Measurements from ENCODE around the gene PA2G4. TPM values are rescaled to one million over a fixed set of nuclear protein-coding genes. Genes with fewer than 3 reads are reported as not detected.

PA2G4 gene
- total RNA-seq, 1 experiment from 2014 or later: 406 TPM

DNA sequence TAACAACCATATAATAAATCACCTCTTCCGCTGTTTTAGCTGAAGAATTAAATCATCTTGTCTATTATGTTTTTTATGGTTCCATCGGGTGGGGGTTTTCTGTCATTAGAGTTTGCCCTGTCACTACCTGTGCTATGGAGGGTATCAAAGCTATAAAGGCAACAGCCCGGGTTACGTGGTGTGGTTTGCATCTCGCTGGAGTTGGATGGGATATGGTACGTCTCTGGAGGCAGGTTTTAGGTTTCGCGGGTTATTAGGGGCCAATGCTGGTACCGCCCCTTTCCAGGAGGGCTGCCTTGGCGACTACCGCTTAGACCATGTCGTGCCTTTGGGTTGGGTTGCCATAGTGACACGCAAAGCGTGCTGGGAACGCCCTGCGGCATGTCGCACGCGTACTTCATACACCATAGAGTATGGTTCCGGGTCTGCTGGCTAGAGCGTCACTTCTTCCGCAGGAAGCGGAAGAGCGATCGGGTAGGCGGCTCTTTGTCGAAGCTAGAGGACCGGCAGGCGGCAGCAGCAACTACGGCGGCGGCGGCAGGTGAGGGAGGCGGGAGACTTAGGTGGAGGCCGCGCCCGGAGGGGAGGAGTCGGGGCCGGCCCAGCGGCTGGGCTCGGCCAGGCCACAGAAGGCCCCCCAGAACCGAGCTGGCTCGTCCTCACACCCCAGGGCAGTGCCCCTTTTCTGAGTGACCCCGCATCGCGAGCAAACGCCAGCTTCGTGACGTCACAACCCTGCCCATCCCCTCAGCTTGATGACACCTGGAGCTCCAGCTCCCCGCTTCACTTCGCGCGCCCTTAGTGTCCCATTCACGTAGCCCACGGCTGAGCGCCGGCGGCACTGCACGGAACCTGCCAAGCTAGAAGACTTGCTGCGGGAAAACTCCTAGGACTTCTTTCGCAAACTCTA lies 13.7 kb downstream of the PA2G4 start, which contains the start of gene ZC3H10:
Gene ZC3H10, plus strand, starts transcription at position 489 of the 910 bp plus-strand sequence. CDS start 2,297 bp downstream, outside the sequence.
- Histone ChIP-seq H2AFZ (ENCODE audit: low read length) (peak within 1 kb of the TSS; percentile 82), H3K4me1 (ENCODE audit: insufficient read depth, low read length) (peaks cover 27% of the 10 kb centered on the region), H3K4me3 (ENCODE audit: low read length) (peak within 1 kb of the TSS; percentile 96), H3F3A (ENCODE audit: low read length, unreplicated experiment) (peaks cover 8% of the 10 kb centered on the region), H3K79me2 (ENCODE audit: low read length) (peaks cover 33% of the 10 kb centered on the region), H3K27me3 (ENCODE audit: low read length) (no peaks in the 10 kb centered on the region), H3K9me3 (ENCODE audit: low read length) (no peaks in the 10 kb centered on the region), H3K36me3 (ENCODE audit: low read depth, low read length) (peaks cover 13% of the 10 kb centered on the region), H3K9ac (ENCODE audit: low read length) (peak within 1 kb of the TSS; percentile 99), H3K9me2 (replicated peaks; ENCODE audit: low read length) (no peaks in the 10 kb centered on the region), H4K20me1 (ENCODE audit: low read length) (no peaks in the 10 kb centered on the region), H3K4me2 (ENCODE audit: low read length) (peak within 1 kb of the TSS; percentile 94), H3K27ac (ENCODE audit: low read length) (peak within 1 kb of the TSS; percentile 90)
- ChIA-PET CTCF (interaction anchor here (0.5 to 2.9 kb wide), 9 partner anchors 10 to 1910 kb away, joined by 3 to 37 read pairs (median 5); partner anchors contain the start of genes ESYT1, MYL6, PA2G4 and SMARCC2), POLR2A (ENCODE audit: unreplicated experiment) (interaction anchor here (0.6 to 1.4 kb wide), 6 partner anchors 10 to 607 kb away, joined by 3 to 14 read pairs (median 6); partner anchors contain the start of genes ESYT1, PA2G4 and SMARCC2)
- intact Hi-C loops (cut with micrococcal nuclease): loop anchor here (5.0 kb wide), 3 partner anchors 39 to 71 kb away; partner anchors contain the start of gene MYL6
- DNase-seq (peak; percentile 100), ATAC-seq (peak; percentile 77)
- no peak for TF ChIP-seq EZH2 (IDR thresholded peaks at IDR 0.05; ENCODE audit: low read length, unreplicated experiment)
- TF ChIP-seq, protein P1, sequence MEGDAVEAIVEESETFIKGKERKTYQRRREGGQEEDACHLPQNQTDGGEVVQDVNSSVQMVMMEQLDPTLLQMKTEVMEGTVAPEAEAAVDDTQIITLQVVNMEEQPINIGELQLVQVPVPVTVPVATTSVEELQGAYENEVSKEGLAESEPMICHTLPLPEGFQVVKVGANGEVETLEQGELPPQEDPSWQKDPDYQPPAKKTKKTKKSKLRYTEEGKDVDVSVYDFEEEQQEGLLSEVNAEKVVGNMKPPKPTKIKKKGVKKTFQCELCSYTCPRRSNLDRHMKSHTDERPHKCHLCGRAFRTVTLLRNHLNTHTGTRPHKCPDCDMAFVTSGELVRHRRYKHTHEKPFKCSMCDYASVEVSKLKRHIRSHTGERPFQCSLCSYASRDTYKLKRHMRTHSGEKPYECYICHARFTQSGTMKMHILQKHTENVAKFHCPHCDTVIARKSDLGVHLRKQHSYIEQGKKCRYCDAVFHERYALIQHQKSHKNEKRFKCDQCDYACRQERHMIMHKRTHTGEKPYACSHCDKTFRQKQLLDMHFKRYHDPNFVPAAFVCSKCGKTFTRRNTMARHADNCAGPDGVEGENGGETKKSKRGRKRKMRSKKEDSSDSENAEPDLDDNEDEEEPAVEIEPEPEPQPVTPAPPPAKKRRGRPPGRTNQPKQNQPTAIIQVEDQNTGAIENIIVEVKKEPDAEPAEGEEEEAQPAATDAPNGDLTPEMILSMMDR (conservative IDR thresholded peaks at IDR 0.05; ENCODE audit: low read depth, low read length): peak; percentile 51
- BruUV-seq (replicated peaks): no TSS peak

DNA sequence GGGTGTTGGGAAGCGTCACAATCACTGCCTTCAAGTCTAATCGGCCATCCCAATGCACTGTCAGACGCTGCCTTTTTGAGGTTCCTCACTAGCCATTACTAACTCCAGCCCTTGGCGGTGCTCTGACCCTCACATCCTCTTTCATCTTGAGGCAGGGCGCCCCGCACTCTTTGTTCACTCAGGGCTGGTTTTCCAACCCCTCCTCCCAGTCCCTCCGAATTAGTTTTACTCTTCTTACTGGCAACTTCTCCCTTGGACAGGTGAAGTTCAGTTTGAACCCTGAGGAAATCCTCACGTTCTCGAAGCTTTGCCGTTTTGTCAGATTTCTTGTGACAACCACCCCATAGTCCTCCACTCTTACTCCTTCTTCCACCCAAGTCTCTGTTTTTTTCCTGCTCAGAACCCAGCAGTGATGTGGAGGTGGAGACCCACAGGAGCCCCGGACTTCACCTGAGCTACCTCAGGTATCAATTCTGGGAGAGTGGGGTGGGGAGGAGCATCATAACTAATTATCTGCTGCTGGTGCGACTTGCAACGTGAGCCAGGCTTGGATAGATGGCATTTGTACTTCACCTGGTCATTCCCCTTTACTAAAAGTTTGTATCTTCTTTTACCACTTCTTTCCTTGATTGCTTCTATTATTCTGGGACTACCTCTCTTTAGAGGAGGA lies 14.5 kb downstream of the PA2G4 start:
- intact Hi-C loops (cut with micrococcal nuclease): loop anchor here (1.0 to 5.0 kb wide), 5 partner anchors 38 to 105 kb away; partner anchors contain the start of genes MYL6, NABP2 and SMARCC2
- TF ChIP-seq EZH2phosphoT487 (IDR thresholded peaks at IDR 0.05; ENCODE audit: borderline replicate concordance, low read length) (no peak), EZH2 (IDR thresholded peaks at IDR 0.05; ENCODE audit: low read length, unreplicated experiment) (no peak)
- TF ChIP-seq, protein P1 (conservative IDR thresholded peaks at IDR 0.05; ENCODE audit: low read depth, low read length): no peak
- Histone ChIP-seq H3K9me3 (ENCODE audit: low read length) (no peaks in the 10 kb centered on the region), H3K9ac (ENCODE audit: low read length) (peak overlapping the region; percentile 78), H4K20me1 (ENCODE audit: low read length) (no peaks in the 10 kb centered on the region), H3K36me3 (ENCODE audit: low read depth, low read length) (peaks cover 5% of the 10 kb centered on the region), H3K4me2 (ENCODE audit: low read length) (peak overlapping the region; percentile 94), H3F3A (ENCODE audit: low read length, unreplicated experiment) (peaks cover 8% of the 10 kb centered on the region), H3K27me3 (ENCODE audit: low read length) (no peaks in the 10 kb centered on the region), H3K4me3 (ENCODE audit: low read length) (peak overlapping the region; percentile 96), H2AFZ (ENCODE audit: low read length) (peak overlapping the region; percentile 82), H3K4me1 (ENCODE audit: insufficient read depth, low read length) (peaks cover 28% of the 10 kb centered on the region), H3K9me2 (replicated peaks; ENCODE audit: low read length) (no peaks in the 10 kb centered on the region), H3K27ac (ENCODE audit: low read length) (peak overlapping the region; percentile 57), H3K79me2 (ENCODE audit: low read length) (peaks cover 33% of the 10 kb centered on the region)
- ChIA-PET CTCF (interaction anchor here (0.5 to 2.9 kb wide), 7 partner anchors 9 to 1911 kb away, joined by 3 to 37 read pairs (median 7); partner anchors contain the start of genes ESYT1, MYL6, PA2G4 and SMARCC2), POLR2A (ENCODE audit: unreplicated experiment) (interaction anchor here (0.5 to 1.4 kb wide), 6 partner anchors 9 to 607 kb away, joined by 3 to 14 read pairs (median 6); partner anchors contain the start of genes ESYT1, PA2G4 and SMARCC2)
- BruUV-seq (replicated peaks): no TSS peak
- ATAC-seq (peak; percentile 3), DNase-seq (no peak)

Data from PC-3 (cell line).